Lower leg skin (tissue), 3 donors: ENCODE data around the gene SLX1B.
"Not testable (repeated sequence)": the region's sequence is repeated elsewhere in the genome, so short reads cannot be mapped to it uniquely, and the experiment has no call there.

ENCODE experiments used
- POLR2A ChIP-seq, 2 donors: fragments of 450-650 bp; IDR thresholded peaks; one replicate each; pipeline ENCODE4 v1.6.1; 2016 to 2017; ENCODE audit warnings: antibody characterized with exemption in 2 of 2, mild to moderate bottlenecking in 1 of 2, moderate library complexity in 1 of 2
- TF ChIP-seq, protein P1 (sequence below), 3 donors: fragments of 450-650 bp; IDR thresholded peaks; one replicate each; pipeline ENCODE4 v1.5.1; 2016; ENCODE audit warnings: antibody characterized with exemption in 3 of 3, mild to moderate bottlenecking in 3 of 3, moderate library complexity in 2 of 3

DNA sequence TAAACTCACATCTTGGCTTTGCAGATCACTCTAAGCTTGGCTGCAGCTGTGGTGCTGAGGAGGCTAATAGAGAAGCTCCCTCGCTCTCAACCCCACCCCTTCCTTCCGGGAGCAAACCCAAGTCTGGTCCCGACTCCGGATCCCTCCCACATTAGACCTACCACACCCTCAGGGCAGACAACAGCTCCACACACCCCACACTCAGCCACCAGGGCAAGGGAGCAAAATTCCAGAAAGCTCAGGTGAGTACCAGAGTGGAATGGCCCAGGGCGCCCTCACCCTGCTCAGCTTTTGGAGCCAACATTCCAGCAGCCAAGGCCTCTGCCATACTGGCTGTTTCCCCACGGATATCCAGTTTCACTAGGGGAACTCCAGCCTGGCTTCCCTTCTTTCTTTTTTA is 15.3 kb downstream of the SLX1B start:
- not testable (repeated sequence) for TF ChIP-seq POLR2A (IDR thresholded peaks at IDR 0.05)
- TF ChIP-seq, protein P1, sequence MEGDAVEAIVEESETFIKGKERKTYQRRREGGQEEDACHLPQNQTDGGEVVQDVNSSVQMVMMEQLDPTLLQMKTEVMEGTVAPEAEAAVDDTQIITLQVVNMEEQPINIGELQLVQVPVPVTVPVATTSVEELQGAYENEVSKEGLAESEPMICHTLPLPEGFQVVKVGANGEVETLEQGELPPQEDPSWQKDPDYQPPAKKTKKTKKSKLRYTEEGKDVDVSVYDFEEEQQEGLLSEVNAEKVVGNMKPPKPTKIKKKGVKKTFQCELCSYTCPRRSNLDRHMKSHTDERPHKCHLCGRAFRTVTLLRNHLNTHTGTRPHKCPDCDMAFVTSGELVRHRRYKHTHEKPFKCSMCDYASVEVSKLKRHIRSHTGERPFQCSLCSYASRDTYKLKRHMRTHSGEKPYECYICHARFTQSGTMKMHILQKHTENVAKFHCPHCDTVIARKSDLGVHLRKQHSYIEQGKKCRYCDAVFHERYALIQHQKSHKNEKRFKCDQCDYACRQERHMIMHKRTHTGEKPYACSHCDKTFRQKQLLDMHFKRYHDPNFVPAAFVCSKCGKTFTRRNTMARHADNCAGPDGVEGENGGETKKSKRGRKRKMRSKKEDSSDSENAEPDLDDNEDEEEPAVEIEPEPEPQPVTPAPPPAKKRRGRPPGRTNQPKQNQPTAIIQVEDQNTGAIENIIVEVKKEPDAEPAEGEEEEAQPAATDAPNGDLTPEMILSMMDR (IDR thresholded peaks at IDR 0.05), result not testable (repeated sequence)
